ENCODE results near the gene RBPJ.

Gene RBPJ

GRCh38 chr4:26484516-26484915 is 163.7 kb downstream of the RBPJ start:
- no peak overlapping the region for H4K91ac ChIP-seq (ENCODE audit: low read length)
- H3K9me3 ChIP-seq (ENCODE audit: control insufficient read depth, low read length): no peaks in the 10 kb centered on the region
- DNase-seq: no peak
- no peak overlapping the region for H2BK12ac ChIP-seq (ENCODE audit: low read length in 2 of 2)
- no peak overlapping the region for H4K8ac ChIP-seq (ENCODE audit: low read length)
- WGBS: 74% methylated on average over 4 of the region's 5 CpGs
- H2AFZ ChIP-seq (ENCODE audit: low read depth, low read length): no peak overlapping the region
- H3K18ac ChIP-seq (ENCODE audit: low read depth in 1 of 2, low read length in 2 of 2): no peak overlapping the region
- H3K4me1 ChIP-seq (ENCODE audit: control insufficient read depth, insufficient read depth, low read depth, low read length): no peaks in the 10 kb centered on the region
- no peak overlapping the region for H3K14ac ChIP-seq (ENCODE audit: low read length in 2 of 2)
- H2BK15ac ChIP-seq (ENCODE audit: low read depth, poor library complexity, severe bottlenecking): no peak overlapping the region
- H3K27me3 ChIP-seq (ENCODE audit: control insufficient read depth in 1 of 2, insufficient read depth in 1 of 2, low read length in 2 of 2): peaks cover 3 to 17% of the 10 kb centered on the region in 2 experiments
- H3K27ac ChIP-seq (ENCODE audit: low read length, poor library complexity, severe bottlenecking): no peak overlapping the region
- H2BK5ac ChIP-seq (ENCODE audit: low read depth, low read length, poor library complexity, severe bottlenecking): no peak overlapping the region
- no peaks in the 10 kb centered on the region for H3K79me1 ChIP-seq (replicated peaks; ENCODE audit: low read length, poor library complexity, severe bottlenecking)
- H3K23ac ChIP-seq (ENCODE audit: low read length in 2 of 2): no peak overlapping the region
- no peak overlapping the region for H3K4ac ChIP-seq (ENCODE audit: low read depth in 1 of 2, low read length in 2 of 2)
- no peak overlapping the region for H2AK5ac ChIP-seq (ENCODE audit: low read length, severe bottlenecking)
- no peak overlapping the region for H3K4me3 ChIP-seq (ENCODE audit: insufficient read depth in 1 of 2, low read depth in 1 of 2, low read length in 2 of 2)
- no peak overlapping the region for H2BK120ac ChIP-seq (ENCODE audit: low read depth, low read length)
- H3K4me2 ChIP-seq (ENCODE audit: low read length, poor library complexity, severe bottlenecking): no peak overlapping the region
- H3K9ac ChIP-seq (ENCODE audit: low read length): peak overlapping the region; percentile 7
- peaks cover 0 to 4% of the 10 kb centered on the region in 2 experiments for H3K36me3 ChIP-seq (ENCODE audit: control insufficient read depth in 1 of 2, insufficient read depth in 2 of 2, low read depth in 1 of 2, low read length in 2 of 2)
